ENCODE measurements around the gene COL15A1.

DNA sequence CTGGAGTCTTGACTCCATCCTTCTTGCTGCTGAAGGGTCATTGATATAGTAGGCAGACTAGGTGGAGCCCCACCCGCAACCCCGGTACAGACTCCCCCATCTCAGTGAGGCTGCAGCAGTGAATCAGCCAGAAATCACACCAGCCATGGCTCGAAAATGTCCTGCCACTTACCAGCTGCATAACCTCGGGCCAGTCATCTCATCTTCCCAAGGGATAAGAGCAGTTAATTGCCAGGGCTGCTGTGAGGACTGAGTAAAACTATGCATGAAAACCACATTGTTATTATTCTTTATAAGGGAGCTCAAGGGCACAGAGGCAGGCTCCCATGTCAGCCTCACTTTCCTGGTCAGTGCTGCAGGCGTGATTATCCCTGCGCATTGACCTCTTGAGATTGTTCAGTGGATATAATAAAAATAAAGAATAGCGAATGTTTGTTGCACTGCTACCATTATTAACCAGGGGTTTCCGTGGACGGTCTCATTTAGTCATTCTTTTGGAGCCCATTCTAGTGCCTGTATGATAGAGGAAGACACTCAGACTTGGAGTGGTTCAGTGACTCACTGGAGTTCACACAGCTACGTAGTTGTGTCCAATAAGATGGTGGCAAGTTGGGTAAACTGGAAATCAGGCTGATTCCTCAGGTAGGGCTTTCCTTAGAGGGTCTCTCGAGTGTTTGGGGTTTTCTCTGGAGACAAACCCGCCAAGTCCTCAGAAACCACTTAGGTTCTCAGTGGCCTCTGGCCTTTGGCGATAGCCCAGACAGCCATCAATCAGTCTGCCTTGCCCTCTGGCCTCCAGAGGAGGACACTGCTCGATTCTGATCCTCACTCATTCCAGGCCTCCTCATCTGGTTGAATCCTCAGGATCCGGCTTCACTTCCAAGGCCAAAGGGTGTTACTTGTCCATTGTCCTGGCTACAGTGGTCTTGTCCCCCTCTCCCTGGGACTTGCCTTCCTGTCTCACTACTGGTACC lies 39.9 kb downstream of the COL15A1 start:
- no peak for TF ChIP-seq POLR2A (IDR thresholded peaks at IDR 0.05)
- TF ChIP-seq, protein P1, sequence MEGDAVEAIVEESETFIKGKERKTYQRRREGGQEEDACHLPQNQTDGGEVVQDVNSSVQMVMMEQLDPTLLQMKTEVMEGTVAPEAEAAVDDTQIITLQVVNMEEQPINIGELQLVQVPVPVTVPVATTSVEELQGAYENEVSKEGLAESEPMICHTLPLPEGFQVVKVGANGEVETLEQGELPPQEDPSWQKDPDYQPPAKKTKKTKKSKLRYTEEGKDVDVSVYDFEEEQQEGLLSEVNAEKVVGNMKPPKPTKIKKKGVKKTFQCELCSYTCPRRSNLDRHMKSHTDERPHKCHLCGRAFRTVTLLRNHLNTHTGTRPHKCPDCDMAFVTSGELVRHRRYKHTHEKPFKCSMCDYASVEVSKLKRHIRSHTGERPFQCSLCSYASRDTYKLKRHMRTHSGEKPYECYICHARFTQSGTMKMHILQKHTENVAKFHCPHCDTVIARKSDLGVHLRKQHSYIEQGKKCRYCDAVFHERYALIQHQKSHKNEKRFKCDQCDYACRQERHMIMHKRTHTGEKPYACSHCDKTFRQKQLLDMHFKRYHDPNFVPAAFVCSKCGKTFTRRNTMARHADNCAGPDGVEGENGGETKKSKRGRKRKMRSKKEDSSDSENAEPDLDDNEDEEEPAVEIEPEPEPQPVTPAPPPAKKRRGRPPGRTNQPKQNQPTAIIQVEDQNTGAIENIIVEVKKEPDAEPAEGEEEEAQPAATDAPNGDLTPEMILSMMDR (IDR thresholded peaks at IDR 0.05) = no peak
- no peak for TF ChIP-seq POLR2AphosphoS5 (IDR thresholded peaks at IDR 0.05; ENCODE audit: insufficient read depth in 1 of 2, low read depth in 1 of 2)
